Measurements from ENCODE around the gene BTBD2. TPM values are rescaled to one million over a fixed set of nuclear protein-coding genes. Genes with fewer than 3 reads are reported as not detected.

Gene BTBD2
- total and polyA plus RNA-seq, 2 of the 13 experiments (the other 11 are each of a cell fraction or from before 2014, with no cell fraction given): 28.1 to 45.3 TPM

DNA sequence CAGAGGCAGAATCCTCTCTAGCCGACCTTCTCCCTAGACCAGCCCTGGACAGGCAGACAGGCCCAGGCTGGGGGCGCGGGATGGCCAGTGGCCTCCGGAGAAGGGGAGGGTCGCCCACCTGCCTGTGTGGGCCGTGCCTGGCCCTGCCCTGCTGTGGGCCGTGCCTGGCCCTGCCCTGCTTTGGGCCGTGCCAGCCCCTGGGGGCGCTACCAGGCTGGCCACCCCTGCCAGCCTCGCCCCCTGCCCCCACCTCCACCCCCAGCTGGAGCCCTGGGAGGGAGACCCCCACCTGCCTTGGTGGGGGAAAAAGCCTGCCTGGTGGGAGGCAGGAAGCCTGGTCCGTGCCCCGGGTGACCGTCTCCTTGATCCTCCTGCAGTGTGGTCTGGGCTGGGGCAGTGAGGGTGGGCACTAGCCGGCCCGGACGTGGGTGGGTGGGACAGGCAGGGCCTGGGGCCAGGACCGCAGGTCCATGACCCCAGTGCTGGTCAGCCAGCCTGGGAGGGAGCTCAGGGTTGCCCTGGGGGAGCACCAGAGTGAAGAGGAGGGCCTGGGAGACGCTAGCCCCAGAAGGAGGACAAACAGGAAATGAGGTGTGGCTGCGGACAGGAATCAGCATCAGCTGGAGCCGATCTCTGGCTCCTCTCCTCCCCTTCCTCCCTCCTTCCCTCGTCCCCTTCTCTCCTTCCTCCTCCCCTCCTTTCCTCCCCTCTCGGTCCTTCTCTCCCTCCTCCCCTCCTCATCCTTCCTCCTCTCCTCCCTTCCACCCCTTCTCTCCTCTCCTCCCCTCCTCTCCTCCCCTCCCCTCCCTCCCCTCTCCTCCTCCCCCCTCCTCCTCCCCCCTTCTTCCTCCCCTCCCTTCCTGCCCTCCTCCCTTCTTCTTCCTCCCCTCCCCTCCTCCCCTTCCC, 40.7 kb upstream of the BTBD2 start (continued):
- TF ChIP-seq ARID4A (CRISPR knock-in tag; IDR thresholded peaks at IDR 0.05; ENCODE audit: borderline replicate concordance): peak; percentile 5; the same call in 1 of the 2 replicates
- TF ChIP-seq BRD4 (CRISPR knock-in tag; IDR thresholded peaks at IDR 0.05): 0 out of 2 replicates have a peak, but pooled peaks have one; percentile 26
- TF ChIP-seq POLR2A (IDR thresholded peaks at IDR 0.05; ENCODE audit: insufficient read depth in 1 of 2, low read depth in 2 of 2, low read length in 2 of 2): peak; percentile 26 to 70; a peak in 2 of 4 replicates
- TF ChIP-seq ZMYM4 (CRISPR knock-in tag; IDR thresholded peaks at IDR 0.05): no peak
- no peak for TF ChIP-seq ZNF253 (CRISPR knock-in tag; IDR thresholded peaks at IDR 0.05; ENCODE audit: borderline replicate concordance)
- no peak for TF ChIP-seq NR1H2 (CRISPR knock-in tag; IDR thresholded peaks at IDR 0.05; ENCODE audit: borderline replicate concordance, low read depth)
- TF ChIP-seq ZSCAN21 (CRISPR knock-in tag; IDR thresholded peaks at IDR 0.05; ENCODE audit: borderline replicate concordance): 0 out of 2 replicates have a peak, but pooled peaks have one; percentile 57
- TF ChIP-seq ZNF451 (CRISPR knock-in tag; IDR thresholded peaks at IDR 0.05): no peak
- no peak for TF ChIP-seq ZNF512 (CRISPR knock-in tag; IDR thresholded peaks at IDR 0.05)
- TF ChIP-seq ZNF746 (CRISPR knock-in tag; IDR thresholded peaks at IDR 0.05): peak; percentile 86
- TF ChIP-seq ZNF225 (CRISPR knock-in tag; IDR thresholded peaks at IDR 0.05): no peak
- no peak for TF ChIP-seq DR1 (CRISPR knock-in tag; IDR thresholded peaks at IDR 0.05)
- no peak for TF ChIP-seq ARNT2 (CRISPR knock-in tag; IDR thresholded peaks at IDR 0.05; ENCODE audit: low read depth)
- TF ChIP-seq, protein P1, sequence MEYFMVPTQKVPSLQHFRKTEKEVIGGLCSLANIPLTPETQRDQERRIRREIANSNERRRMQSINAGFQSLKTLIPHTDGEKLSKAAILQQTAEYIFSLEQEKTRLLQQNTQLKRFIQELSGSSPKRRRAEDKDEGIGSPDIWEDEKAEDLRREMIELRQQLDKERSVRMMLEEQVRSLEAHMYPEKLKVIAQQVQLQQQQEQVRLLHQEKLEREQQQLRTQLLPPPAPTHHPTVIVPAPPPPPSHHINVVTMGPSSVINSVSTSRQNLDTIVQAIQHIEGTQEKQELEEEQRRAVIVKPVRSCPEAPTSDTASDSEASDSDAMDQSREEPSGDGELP (IDR thresholded peaks at IDR 0.05; ENCODE audit: borderline replicate concordance, low read depth): peak; percentile 93; the same call in 1 of the 2 replicates
- TF ChIP-seq AGO1 (IDR thresholded peaks at IDR 0.05; ENCODE audit: low read depth, low read length, poor library complexity, severe bottlenecking): peak; percentile 25
- TF ChIP-seq THAP11 (CRISPR knock-in tag; IDR thresholded peaks at IDR 0.05): peak; percentile 54
- TF ChIP-seq ZNF841 (CRISPR knock-in tag; IDR thresholded peaks at IDR 0.05; ENCODE audit: borderline replicate concordance): no peak

All from HepG2 (cell line).